IMR-90 (cell line): Measurements from ENCODE around the gene TOMM6. TPM values are rescaled to one million over a fixed set of nuclear protein-coding genes. Genes with fewer than 3 reads are reported as not detected.

Experiments used
- ATAC-seq: fragments of 200-7000 bp; cut with Tn5 transposase; 2 replicates; pipeline ENCODE4 v1.9.1; 2020; ENCODE audit warnings: low read depth, mild to moderate bottlenecking, moderate library complexity
- BruUV-seq: library from RNA; stranded (reverse); fragments of 400-500 nt; replicated peaks from 2 replicates; lab custom pipeline; 2021; lab: Mats Ljungman, UMichigan
- CTCF ChIA-PET: fragments of 300-600 bp; formaldehyde crosslinking; extraction: SDS; loops from one replicate; lab custom pipeline; 2021; ENCODE audit warnings: antibody characterized with exemption; lab: Yijun Ruan, JAX
- POLR2A ChIA-PET: fragments of 300-600 bp; sonication (Branson Sonifier 250); formaldehyde crosslinking; loops from one replicate; lab custom pipeline; 2022; ENCODE audit warnings: antibody characterized with exemption; ENCODE audit not compliant: unreplicated experiment; lab: Charles Lee
- DNase-seq: peaks from one replicate; pipeline ENCODE4 v3.0.0; 2013
- H2AFZ ChIP-seq: replicated peaks from 2 replicates; pipeline ENCODE3; 2013; ENCODE audit warnings: low read length, mild to moderate bottlenecking; ENCODE audit not compliant: poor library complexity
- H2AK5ac ChIP-seq: 2 replicates; pipeline ENCODE4 v1.6.1; 2013; ENCODE audit warnings: low read depth, low read length, inconsistent platforms
- H2AK9ac ChIP-seq: replicated peaks from 2 replicates; pipeline ENCODE3; 2013; ENCODE audit warnings: mild to moderate bottlenecking, low read depth, low read length, moderate library complexity; ENCODE audit not compliant: poor library complexity
- H2BK120ac ChIP-seq: 2 replicates; pipeline ENCODE4 v1.6.1; 2013; ENCODE audit warnings: low read depth, low read length, inconsistent platforms
- H2BK15ac ChIP-seq: 3 replicates; pipeline ENCODE4 v1.6.1; 2013; ENCODE audit warnings: low read depth, low read length, inconsistent platforms
- H2BK20ac ChIP-seq: 2 replicates; pipeline ENCODE4 v1.6.1; 2013; ENCODE audit warnings: low read depth, mild to moderate bottlenecking, inconsistent platforms, low read length, moderate library complexity
- H2BK5ac ChIP-seq: 2 replicates; pipeline ENCODE4 v1.6.1; 2013; ENCODE audit warnings: mild to moderate bottlenecking, low read depth, low read length, inconsistent platforms; ENCODE audit not compliant: poor library complexity, severe bottlenecking
- H3K14ac ChIP-seq: replicated peaks from 2 replicates; pipeline ENCODE4 v1.6.1; 2013; ENCODE audit warnings: low read depth, low read length, inconsistent platforms
- H3K18ac ChIP-seq: 2 replicates; pipeline ENCODE4 v1.6.1; 2013; ENCODE audit warnings: low read depth, low read length, control low read depth
- H3K23ac ChIP-seq: 2 replicates; pipeline ENCODE4 v1.6.1; 2013; ENCODE audit warnings: low read depth, low read length, inconsistent platforms
- H3K27ac ChIP-seq: 2 replicates; pipeline ENCODE4 v1.5.1; 2013; ENCODE audit warnings: mild to moderate bottlenecking, control low read depth, low read length; ENCODE audit not compliant: insufficient read depth
- H3K27me3 ChIP-seq: 2 replicates; pipeline ENCODE4 v1.6.1; 2013; ENCODE audit warnings: low read length; ENCODE audit not compliant: control insufficient read depth, insufficient read depth
- H3K36me3 ChIP-seq: 2 replicates; pipeline ENCODE4 v1.6.1; 2013; ENCODE audit warnings: low read length, mixed read lengths; ENCODE audit not compliant: control insufficient read depth, insufficient read depth
- H3K4ac ChIP-seq: 2 replicates; pipeline ENCODE4 v1.6.1; 2013; ENCODE audit warnings: low read depth, low read length, inconsistent platforms
- H3K4me1 ChIP-seq: 2 replicates; pipeline ENCODE4 v1.6.1; 2013; ENCODE audit warnings: low read length, mixed read lengths; ENCODE audit not compliant: control insufficient read depth, insufficient read depth
- H3K4me2 ChIP-seq: 2 replicates; pipeline ENCODE4 v1.6.1; 2013; ENCODE audit warnings: low read depth, mild to moderate bottlenecking, control low read depth, low read length, moderate library complexity
- H3K4me3 ChIP-seq: 2 replicates; pipeline ENCODE4 v1.5.1; 2013; ENCODE audit warnings: low read depth, mild to moderate bottlenecking, control low read depth, low read length, moderate library complexity; ENCODE audit not compliant: insufficient read depth
- H3K56ac ChIP-seq: 2 replicates; pipeline ENCODE4 v1.6.1; 2013; ENCODE audit warnings: low read length, inconsistent platforms; ENCODE audit not compliant: insufficient read depth; ENCODE audit errors: extremely low read depth
- H3K79me1 ChIP-seq, 2 experiments: 2 replicates each; pipeline ENCODE4 v1.6.1; 2013; ENCODE audit warnings: low read length in 2 of 2, inconsistent platforms in 1 of 2, low read depth in 1 of 2
- H3K9ac ChIP-seq: 2 replicates; pipeline ENCODE4 v1.6.1; 2013; ENCODE audit warnings: low read depth, low read length, control low read depth
- H3K9me1 ChIP-seq: 2 replicates; pipeline ENCODE4 v1.6.1; 2013; ENCODE audit warnings: low read length, inconsistent platforms; ENCODE audit not compliant: insufficient read depth
- H3K9me3 ChIP-seq: 2 replicates; pipeline ENCODE4 v1.6.1; 2013; ENCODE audit warnings: low read length; ENCODE audit not compliant: control insufficient read depth, insufficient read depth
- H4K20me1 ChIP-seq: 2 replicates; pipeline ENCODE4 v1.6.1; 2013; ENCODE audit warnings: low read length, inconsistent platforms; ENCODE audit not compliant: insufficient read depth
- H4K5ac ChIP-seq: 2 replicates; pipeline ENCODE4 v1.6.1; 2013; ENCODE audit warnings: mild to moderate bottlenecking, low read depth, low read length, control low read depth
- H4K8ac ChIP-seq, 2 experiments: 2 replicates each; pipeline ENCODE4 v1.6.1; 2013; ENCODE audit warnings: low read depth in 2 of 2, low read length in 2 of 2, control low read depth in 1 of 2, inconsistent platforms in 1 of 2
- H4K91ac ChIP-seq: 2 replicates; pipeline ENCODE4 v1.6.1; 2013; ENCODE audit warnings: low read depth, low read length, inconsistent platforms; ENCODE audit not compliant: insufficient read depth
- CEBPB ChIP-seq: IDR thresholded peaks from 2 replicates; pipeline ENCODE4 v1.6.1; 2012; ENCODE audit warnings: low read depth, low read length, improper control_type of control experiment
- CHD1 ChIP-seq: IDR thresholded peaks from 2 replicates; pipeline ENCODE4 v1.6.1; 2012; ENCODE audit warnings: low read depth, low read length, improper control_type of control experiment
- CTCF ChIP-seq: conservative IDR thresholded peaks from 2 replicates; pipeline ENCODE4 v1.5.1; 2012; ENCODE audit warnings: mild to moderate bottlenecking, low read depth, low read length, improper control_type of control experiment
- MAZ ChIP-seq: IDR thresholded peaks from 2 replicates; pipeline ENCODE4 v1.6.1; 2012; ENCODE audit warnings: low read depth, mild to moderate bottlenecking, low read length, improper control_type of control experiment, moderate library complexity, borderline replicate concordance
- POLR2A ChIP-seq: IDR thresholded peaks from 2 replicates; pipeline ENCODE4 v1.6.1; 2012; ENCODE audit warnings: mild to moderate bottlenecking, low read depth, low read length
- WGBS, 2 experiments: methylation state at CpG; one replicate each; pipeline versions ENCODE4 v1.1.5 to v1.1.7; 2013; ENCODE audit warnings: missing lambda C conversion rate in 2 of 2; ENCODE audit not compliant: insufficient read length in 1 of 2; ENCODE audit errors: extremely low coverage in 2 of 2; 5-methylcytosine and 5-hydroxymethylcytosine counted together
- dilution Hi-C: fragments of 300-500 bp; cut with HindIII; formaldehyde crosslinking; loops from one replicate; pipeline ENCODE4 v1.14.3; 2018; ENCODE audit warnings: low sequenced_read_pairs; ENCODE audit not compliant: unreplicated experiment
- in situ Hi-C: fragments of 300-500 bp; cut with MboI; formaldehyde crosslinking; loops from 3 replicates; pipeline ENCODE4 v1.14.3; 2019; ENCODE audit warnings: low sequenced_read_pairs, inconsistent platforms, mixed read lengths
- intact Hi-C: fragments of 100-400 bp; cut with micrococcal nuclease; formaldehyde crosslinking; loops from 2 replicates; pipeline ENCODE4 v1.10.0; 2022
- polyA plus RNA-seq, 3 experiments: library from polyadenylated mRNA; depleted of rRNA; stranded (reverse); fragments of >200 nt; gene quantifications; 2 replicates each; pipeline ENCODE4 v1.2.3, GENCODE V29; 2012; ENCODE audit warnings: low replicate concordance in 1 of 3
- total RNA-seq: library from RNA; depleted of rRNA; stranded (reverse); fragments of >200 nt; gene quantifications from 2 replicates; pipeline ENCODE4 v1.2.3, GENCODE V29; 2012

Gene TOMM6
- total and polyA plus RNA-seq, 2 of the 4 experiments (the other 2 are of a cell fraction) = 128 to 227 TPM

- WGBS, 2 experiments = no CpG with 5 or more reads among the region's 13 CpGs
- Histone ChIP-seq H3K18ac (no peak overlapping the region), H2AK9ac (no peak overlapping the region), H3K27me3 (no peaks in the 10 kb centered on the region), H2BK5ac (no peak overlapping the region), H4K20me1 (no peaks in the 10 kb centered on the region), H2BK20ac (no peak overlapping the region), H3K14ac (no peak overlapping the region), H4K8ac (no peak overlapping the region), H2AK5ac (no peak overlapping the region), H3K4me2 (no peak overlapping the region), H4K5ac (no peak overlapping the region), H3K4ac (no peak overlapping the region), H3K4me1 (peaks cover 5% of the 10 kb centered on the region), H3K9me3 (no peaks in the 10 kb centered on the region), H3K4me3 (no peak overlapping the region), H3K79me1 (peaks cover 10 to 16% of the 10 kb centered on the region in 2 experiments), H3K27ac (no peak overlapping the region), H2BK120ac (no peak overlapping the region), H3K56ac (no peak overlapping the region), H4K91ac (no peak overlapping the region), H2AFZ (no peak overlapping the region), H2BK15ac (no peak overlapping the region), H3K23ac (no peak overlapping the region), H3K9ac (no peak overlapping the region), H3K9me1 (no peaks in the 10 kb centered on the region), H3K36me3 (peaks cover 40% of the 10 kb centered on the region)
- intact Hi-C loops (loop anchor here (5.0 kb wide), 1 partner anchor 78 kb away; no protein-coding TSS in a partner anchor), dilution Hi-C loops (no loop called here), in situ Hi-C loops (no loop called here)
- TF ChIP-seq POLR2A = no peak
- no peak for TF ChIP-seq CEBPB
- TF ChIP-seq CTCF = no peak
- no peak for TF ChIP-seq MAZ
- TF ChIP-seq CHD1 = no peak
- BruUV-seq = no TSS peak
- ChIA-PET POLR2A (no interaction called here), CTCF (interaction anchor here (0.5 to 1.2 kb wide), 3 partner anchors 34 to 407 kb away, joined by 3 read pairs; no protein-coding TSS in a partner anchor)
- no peak for ATAC-seq
- DNase-seq = no peak
These were observed 12.1 kb upstream of the TOMM6 start for GRCh38 chr6:41775293-41775882.
